Neural cell (in vitro differentiated cells): ENCODE data around the gene CCDC27. TPM values are rescaled to one million over a fixed set of nuclear protein-coding genes. Genes with fewer than 3 reads are reported as not detected.
A peak's percentile ranks its signal among the peaks of the same experiment; 100 is the strongest.

ENCODE experiments used
- H2AFZ ChIP-seq: fragments of 200-600, 300-800 bp; sonication (generic), shearing (Covaris generic); 2 replicates; pipeline ENCODE4 v1.6.0; 2014; ENCODE audit warnings: low read depth, mild to moderate bottlenecking, antibody characterized with exemption, low read length, moderate library complexity
- H3F3A ChIP-seq: fragments of 200-600 bp; shearing (Covaris generic); 2 replicates; pipeline ENCODE4 v1.6.1; 2016; ENCODE audit warnings: mild to moderate bottlenecking, moderate library complexity, mixed read lengths, antibody characterized with exemption, low read length; ENCODE audit not compliant: insufficient read depth, poor library complexity, severe bottlenecking
- H3K27ac ChIP-seq: fragments of 200-600, 300-800 bp; sonication (generic), shearing (Covaris generic); 2 replicates; pipeline ENCODE4 v1.5.1; 2014; ENCODE audit warnings: mild to moderate bottlenecking, low read length, moderate library complexity
- H3K27me3 ChIP-seq: fragments of 300-800, 200-600 bp; sonication (generic), shearing (Covaris generic); 2 replicates; pipeline ENCODE4 v1.6.0; 2014; ENCODE audit warnings: mild to moderate bottlenecking, low read depth, low read length, moderate library complexity; ENCODE audit not compliant: insufficient read depth
- H3K36me3 ChIP-seq: fragments of 300-800, 200-600 bp; sonication (generic), shearing (Covaris generic); 2 replicates; pipeline ENCODE4 v1.5.1; 2014; ENCODE audit warnings: mild to moderate bottlenecking, antibody characterized with exemption, low read length, moderate library complexity; ENCODE audit not compliant: insufficient read depth
- H3K4me2 ChIP-seq: fragments of 300-800, 200-600 bp; sonication (generic), shearing (Covaris generic); 2 replicates; pipeline ENCODE4 v1.6.0; 2014; ENCODE audit warnings: mild to moderate bottlenecking, low read length
- H3K4me3 ChIP-seq: fragments of 300-800, 200-600 bp; sonication (generic), shearing (Covaris generic); 2 replicates; pipeline ENCODE4 v1.5.1; 2014; ENCODE audit warnings: mild to moderate bottlenecking, low read length, moderate library complexity
- H3K79me2 ChIP-seq: fragments of 200-600 bp; shearing (Covaris generic); replicated peaks from 2 replicates; pipeline ENCODE4 v1.6.0; 2014; ENCODE audit warnings: mild to moderate bottlenecking, low read length, moderate library complexity; ENCODE audit not compliant: insufficient read depth
- H3K9ac ChIP-seq: fragments of 300-800, 200-600 bp; sonication (generic), shearing (Covaris generic); 2 replicates; pipeline ENCODE4 v1.6.1; 2016; ENCODE audit warnings: mild to moderate bottlenecking, low read length, mixed read lengths
- H3K9me2 ChIP-seq: fragments of 200-600 bp; shearing (Covaris generic); 2 replicates; pipeline ENCODE4 v1.6.1; 2016; ENCODE audit warnings: mild to moderate bottlenecking, low read length, mixed read lengths; ENCODE audit not compliant: insufficient read depth
- H3K9me3 ChIP-seq: fragments of 200-600, 300-800 bp; sonication (generic), shearing (Covaris generic); 2 replicates; pipeline ENCODE4 v1.6.1; 2016; ENCODE audit warnings: mild to moderate bottlenecking, mixed run types, low read length, moderate library complexity, mixed read lengths
- H4K20me1 ChIP-seq: fragments of 200-600 bp; shearing (Covaris generic); 2 replicates; pipeline ENCODE4 v1.6.1; 2016; ENCODE audit warnings: mild to moderate bottlenecking, mixed run types; ENCODE audit not compliant: insufficient read depth
- EP300 ChIP-seq: fragments of 450-650 bp; conservative IDR thresholded peaks from 2 replicates; pipeline ENCODE4 v1.6.1; 2014; ENCODE audit warnings: antibody characterized with exemption, mild to moderate bottlenecking, moderate library complexity; ENCODE audit not compliant: poor library complexity, severe bottlenecking
- EZH2 ChIP-seq: fragments of 200-600, 300-800 bp; shearing (Covaris generic), sonication (generic); IDR thresholded peaks from 2 replicates; pipeline ENCODE4 v1.6.1; 2014; ENCODE audit warnings: antibody characterized with exemption, low read length, borderline replicate concordance, mild to moderate bottlenecking; ENCODE audit not compliant: insufficient read depth, poor library complexity, severe bottlenecking
- MXI1 ChIP-seq: fragments of 450-650 bp; conservative IDR thresholded peaks from 2 replicates; pipeline ENCODE4 v1.6.1; 2014; ENCODE audit warnings: antibody characterized with exemption, mild to moderate bottlenecking; ENCODE audit not compliant: poor library complexity, severe bottlenecking
- POLR2AphosphoS5 ChIP-seq: IDR thresholded peaks from 2 replicates; pipeline ENCODE4 v1.6.1; 2012
- RAD21 ChIP-seq: fragments of 450-650 bp; conservative IDR thresholded peaks from 2 replicates; pipeline ENCODE4 v1.6.1; 2014; ENCODE audit warnings: antibody characterized with exemption, mild to moderate bottlenecking, moderate library complexity
- SMC3 ChIP-seq: fragments of 450-650 bp; conservative IDR thresholded peaks from 2 replicates; pipeline ENCODE4 v1.6.1; 2014; ENCODE audit warnings: antibody characterized with exemption, mild to moderate bottlenecking, moderate library complexity; ENCODE audit not compliant: poor library complexity
- TAF1 ChIP-seq: IDR thresholded peaks from 2 replicates; pipeline ENCODE4 v1.6.1; 2012; ENCODE audit warnings: low read depth
- polyA plus RNA-seq: library from polyadenylated mRNA; depleted of rRNA; stranded (reverse); fragments of >200 nt; gene quantifications from 2 replicates; pipeline ENCODE4 v1.2.3, GENCODE V29; 2014
- TF ChIP-seq, protein P1 (sequence below): IDR thresholded peaks from 2 replicates; pipeline ENCODE4 v1.6.1; 2012; ENCODE audit warnings: borderline replicate concordance
- TF ChIP-seq, protein P2 (sequence below): fragments of 450-650 bp; IDR thresholded peaks from 2 replicates; pipeline ENCODE4 v1.5.1; 2014; ENCODE audit warnings: antibody characterized with exemption, mild to moderate bottlenecking, moderate library complexity; ENCODE audit not compliant: poor library complexity, severe bottlenecking

CCDC27 gene
- polyA plus RNA-seq, 1 donor from 2014 or later: not detected

DNA sequence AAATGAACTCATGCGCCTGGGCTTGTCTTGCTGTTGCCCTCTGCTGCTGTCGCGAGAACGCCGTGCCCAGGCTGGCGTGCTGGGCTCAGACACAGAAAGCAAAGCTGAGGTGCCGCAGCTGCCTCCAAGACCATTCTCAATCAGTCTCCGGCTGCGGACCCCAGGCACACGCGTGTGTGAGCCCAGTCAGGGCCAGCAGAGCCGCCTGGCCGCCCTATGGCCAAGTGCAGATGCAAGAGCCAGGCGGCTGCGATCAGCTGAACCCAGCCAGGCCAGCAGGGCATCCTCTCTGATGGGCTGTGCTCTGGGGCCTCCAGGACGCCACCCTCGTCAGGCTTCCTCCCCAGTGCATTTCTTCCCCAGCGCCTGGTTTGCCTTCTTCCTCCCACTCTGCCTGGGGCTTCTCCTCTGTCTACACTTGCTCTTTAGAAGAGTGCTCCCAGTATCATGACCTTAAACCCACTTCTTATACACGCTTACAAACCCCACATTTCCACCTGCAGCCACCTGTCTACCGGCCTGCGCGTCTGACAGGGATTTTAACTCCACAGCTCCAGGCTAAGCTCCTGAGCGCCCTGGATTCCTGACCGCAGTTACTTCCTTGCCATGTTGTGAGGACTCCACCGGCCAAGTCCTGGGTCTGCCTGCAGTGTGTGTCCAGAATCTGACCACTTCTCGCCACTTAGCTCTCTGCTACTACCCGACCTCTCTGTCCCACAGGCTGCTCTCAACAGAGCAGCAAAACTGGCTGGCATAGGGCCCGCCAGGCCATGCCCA is 65.8 kb downstream of the CCDC27 start:
- Histone ChIP-seq H3K4me3 (no peak overlapping the region), H3K4me2 (no peak overlapping the region), H3K27me3 (no peaks in the 10 kb centered on the region), H2AFZ (no peak overlapping the region), H3K79me2 (no peaks in the 10 kb centered on the region), H3K9me2 (no peaks in the 10 kb centered on the region), H4K20me1 (no peaks in the 10 kb centered on the region), H3F3A (no peaks in the 10 kb centered on the region), H3K36me3 (no peaks in the 10 kb centered on the region), H3K9ac (no peak overlapping the region), H3K27ac (no peak overlapping the region), H3K9me3 (no peaks in the 10 kb centered on the region)
- TF ChIP-seq, protein P1, sequence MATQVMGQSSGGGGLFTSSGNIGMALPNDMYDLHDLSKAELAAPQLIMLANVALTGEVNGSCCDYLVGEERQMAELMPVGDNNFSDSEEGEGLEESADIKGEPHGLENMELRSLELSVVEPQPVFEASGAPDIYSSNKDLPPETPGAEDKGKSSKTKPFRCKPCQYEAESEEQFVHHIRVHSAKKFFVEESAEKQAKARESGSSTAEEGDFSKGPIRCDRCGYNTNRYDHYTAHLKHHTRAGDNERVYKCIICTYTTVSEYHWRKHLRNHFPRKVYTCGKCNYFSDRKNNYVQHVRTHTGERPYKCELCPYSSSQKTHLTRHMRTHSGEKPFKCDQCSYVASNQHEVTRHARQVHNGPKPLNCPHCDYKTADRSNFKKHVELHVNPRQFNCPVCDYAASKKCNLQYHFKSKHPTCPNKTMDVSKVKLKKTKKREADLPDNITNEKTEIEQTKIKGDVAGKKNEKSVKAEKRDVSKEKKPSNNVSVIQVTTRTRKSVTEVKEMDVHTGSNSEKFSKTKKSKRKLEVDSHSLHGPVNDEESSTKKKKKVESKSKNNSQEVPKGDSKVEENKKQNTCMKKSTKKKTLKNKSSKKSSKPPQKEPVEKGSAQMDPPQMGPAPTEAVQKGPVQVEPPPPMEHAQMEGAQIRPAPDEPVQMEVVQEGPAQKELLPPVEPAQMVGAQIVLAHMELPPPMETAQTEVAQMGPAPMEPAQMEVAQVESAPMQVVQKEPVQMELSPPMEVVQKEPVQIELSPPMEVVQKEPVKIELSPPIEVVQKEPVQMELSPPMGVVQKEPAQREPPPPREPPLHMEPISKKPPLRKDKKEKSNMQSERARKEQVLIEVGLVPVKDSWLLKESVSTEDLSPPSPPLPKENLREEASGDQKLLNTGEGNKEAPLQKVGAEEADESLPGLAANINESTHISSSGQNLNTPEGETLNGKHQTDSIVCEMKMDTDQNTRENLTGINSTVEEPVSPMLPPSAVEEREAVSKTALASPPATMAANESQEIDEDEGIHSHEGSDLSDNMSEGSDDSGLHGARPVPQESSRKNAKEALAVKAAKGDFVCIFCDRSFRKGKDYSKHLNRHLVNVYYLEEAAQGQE: no peak
- TF ChIP-seq EZH2: no peak
- TF ChIP-seq MXI1: no peak
- no peak for TF ChIP-seq POLR2AphosphoS5
- TF ChIP-seq EP300: no peak
- TF ChIP-seq TAF1: no peak
- no peak for TF ChIP-seq SMC3
- TF ChIP-seq RAD21: no peak
- TF ChIP-seq, protein P2, sequence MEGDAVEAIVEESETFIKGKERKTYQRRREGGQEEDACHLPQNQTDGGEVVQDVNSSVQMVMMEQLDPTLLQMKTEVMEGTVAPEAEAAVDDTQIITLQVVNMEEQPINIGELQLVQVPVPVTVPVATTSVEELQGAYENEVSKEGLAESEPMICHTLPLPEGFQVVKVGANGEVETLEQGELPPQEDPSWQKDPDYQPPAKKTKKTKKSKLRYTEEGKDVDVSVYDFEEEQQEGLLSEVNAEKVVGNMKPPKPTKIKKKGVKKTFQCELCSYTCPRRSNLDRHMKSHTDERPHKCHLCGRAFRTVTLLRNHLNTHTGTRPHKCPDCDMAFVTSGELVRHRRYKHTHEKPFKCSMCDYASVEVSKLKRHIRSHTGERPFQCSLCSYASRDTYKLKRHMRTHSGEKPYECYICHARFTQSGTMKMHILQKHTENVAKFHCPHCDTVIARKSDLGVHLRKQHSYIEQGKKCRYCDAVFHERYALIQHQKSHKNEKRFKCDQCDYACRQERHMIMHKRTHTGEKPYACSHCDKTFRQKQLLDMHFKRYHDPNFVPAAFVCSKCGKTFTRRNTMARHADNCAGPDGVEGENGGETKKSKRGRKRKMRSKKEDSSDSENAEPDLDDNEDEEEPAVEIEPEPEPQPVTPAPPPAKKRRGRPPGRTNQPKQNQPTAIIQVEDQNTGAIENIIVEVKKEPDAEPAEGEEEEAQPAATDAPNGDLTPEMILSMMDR: no peak

DNA sequence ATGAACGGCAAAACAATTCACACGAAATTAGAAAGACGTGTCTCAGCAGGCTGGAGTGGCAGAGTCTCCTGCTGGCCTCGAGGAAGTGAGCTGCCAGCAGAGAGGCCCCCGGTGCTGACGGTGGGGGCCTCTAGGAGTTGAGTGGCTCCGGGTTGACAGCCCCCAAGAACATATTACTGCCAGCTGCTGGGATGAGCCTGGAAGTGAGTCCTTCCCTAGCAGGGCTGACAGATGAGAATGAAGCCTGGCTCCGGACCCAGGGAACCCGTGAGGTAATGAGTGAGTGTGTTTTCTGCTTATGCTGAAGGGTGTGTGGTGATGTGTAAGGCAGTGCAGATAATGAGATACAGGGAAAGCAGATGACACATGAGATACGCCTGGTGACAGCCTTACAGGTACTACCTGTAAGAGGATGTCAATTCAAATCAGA is 67.5 kb downstream of the CCDC27 start:
- Histone ChIP-seq H3K36me3 (no peaks in the 10 kb centered on the region), H3F3A (no peaks in the 10 kb centered on the region), H3K9ac (peak overlapping the region; percentile 48), H3K4me2 (no peak overlapping the region), H2AFZ (no peak overlapping the region), H3K9me3 (no peaks in the 10 kb centered on the region), H4K20me1 (no peaks in the 10 kb centered on the region), H3K27me3 (no peaks in the 10 kb centered on the region), H3K4me3 (peak overlapping the region; percentile 20), H3K27ac (peak overlapping the region; percentile 74), H3K9me2 (no peaks in the 10 kb centered on the region), H3K79me2 (no peaks in the 10 kb centered on the region)
- TF ChIP-seq EZH2 (no peak), RAD21 (no peak), SMC3 (no peak), EP300 (peak; percentile 73), POLR2AphosphoS5 (no peak), TAF1 (no peak), MXI1 (no peak)
- TF ChIP-seq, protein P1: peak; percentile 12
- TF ChIP-seq, protein P2: no peak
